GM12878 (cell line): ENCODE data around the gene PRUNE1. TPM values are rescaled to one million over a fixed set of nuclear protein-coding genes. Genes with fewer than 3 reads are reported as not detected.

Experiments
- ATAC-seq: fragments of 200-7000 bp; cut with Tn5 transposase; 3 replicates; pipeline ENCODE4 v1.9.1; 2020; ENCODE audit warnings: mild to moderate bottlenecking, moderate library complexity
- BruUV-seq: library from RNA; stranded (reverse); fragments of 400-500 nt; replicated peaks from 2 replicates; lab custom pipeline; 2021; lab: Mats Ljungman, UMichigan
- CTCF ChIA-PET: fragments of 300-600 bp; sonication (Branson Sonifier 250); formaldehyde crosslinking; extraction: SDS; loops from one replicate; lab custom pipeline; 2021; ENCODE audit warnings: inconsistent platforms; lab: Yijun Ruan, JAX
- POLR2A ChIA-PET: fragments of 350-600 bp; formaldehyde crosslinking; extraction: SDS; loops from one replicate; lab custom pipeline; 2021; ENCODE audit warnings: inconsistent platforms; lab: Charles Lee
- RAD21 ChIA-PET: fragments of 300-600 bp; sonication (Branson Sonifier 250); formaldehyde crosslinking; loops from one replicate; lab custom pipeline; 2023; ENCODE audit warnings: antibody characterized with exemption; ENCODE audit not compliant: unreplicated experiment; lab: Charles Lee
- SMC1A ChIA-PET: fragments of 300-600 bp; sonication (Branson Sonifier 250); formaldehyde crosslinking; loops from one replicate; lab custom pipeline; 2023; ENCODE audit not compliant: unreplicated experiment, uncharacterized antibody; lab: Charles Lee
- DNase-seq: peaks from one replicate; pipeline ENCODE4 v3.0.0-alpha.2; 2011; ENCODE audit warnings: low read depth, low spot score
- FAIRE-seq: peaks from 3 replicates; lab custom pipeline; 2011; peaks lifted over from hg19 to GRCh38; lab: Jason Lieb, UNC
- H2AFZ ChIP-seq: 2 replicates; pipeline ENCODE4 v1.6.0; 2011; ENCODE audit warnings: low read depth, low read length, control low read depth; ENCODE audit not compliant: control insufficient read depth
- H3K27ac ChIP-seq: 2 replicates; pipeline ENCODE4 v1.5.1; 2011; ENCODE audit warnings: control low read depth; ENCODE audit not compliant: control insufficient read depth, insufficient read depth
- H3K27me3 ChIP-seq, 2 experiments: replicated peaks in 1 of 2; 2 replicates each; pipeline versions ENCODE4 v1.6.0 to v1.6.1; 2011; ENCODE audit warnings: low read length in 1 of 2; ENCODE audit not compliant: control insufficient read depth in 2 of 2, insufficient read depth in 2 of 2
- H3K36me3 ChIP-seq, 2 experiments: 2 replicates each; pipeline ENCODE4 v1.5.1; 2011; ENCODE audit warnings: low read length in 1 of 2; ENCODE audit not compliant: control insufficient read depth in 2 of 2, insufficient read depth in 2 of 2
- H3K4me1 ChIP-seq: 2 replicates; pipeline ENCODE4 v1.6.1; 2011; ENCODE audit warnings: mild to moderate bottlenecking, low read length, moderate library complexity, mixed read lengths; ENCODE audit not compliant: control insufficient read depth, insufficient read depth
- H3K4me2 ChIP-seq: 2 replicates; pipeline ENCODE4 v1.6.0; 2011; ENCODE audit warnings: control low read depth; ENCODE audit not compliant: control insufficient read depth, insufficient read depth
- H3K4me3 ChIP-seq: fragments of 200-600 bp; sonication (generic); 2 replicates; pipeline ENCODE4 v1.5.1; 2016
- H3K79me2 ChIP-seq: 2 replicates; pipeline ENCODE4 v1.6.0; 2011; ENCODE audit warnings: low read length; ENCODE audit not compliant: control insufficient read depth, insufficient read depth
- H3K9ac ChIP-seq: 2 replicates; pipeline ENCODE4 v1.8.0; 2011; ENCODE audit warnings: low read length, control low read depth, mixed read lengths; ENCODE audit not compliant: control insufficient read depth, insufficient read depth
- H3K9me3 ChIP-seq: replicated peaks from 3 replicates; pipeline ENCODE4 v1.5.1; 2011; ENCODE audit warnings: mild to moderate bottlenecking, low read length; ENCODE audit not compliant: control insufficient read depth, insufficient read depth
- H4K20me1 ChIP-seq: 2 replicates; pipeline ENCODE4 v1.6.0; 2011; ENCODE audit not compliant: control insufficient read depth, insufficient read depth
- CBFB ChIP-seq: IDR thresholded peaks from 2 replicates; pipeline ENCODE4 v1.6.1; 2016; ENCODE audit warnings: antibody characterized with exemption, low read depth
- CHD2 ChIP-seq: IDR thresholded peaks from 2 replicates; pipeline ENCODE4 v1.6.1; 2011; ENCODE audit warnings: low read depth, low read length, improper control_type of control experiment, borderline replicate concordance
- CREM ChIP-seq: IDR thresholded peaks from 2 replicates; pipeline ENCODE4 v1.6.1; 2014; ENCODE audit warnings: antibody characterized with exemption, low read depth
- EGR1 ChIP-seq, 2 experiments: IDR thresholded peaks; 1 replicate in 1 of 2; 2 replicates in 1 of 2; pipeline ENCODE4 v1.6.1; 2011 to 2012; ENCODE audit warnings: low read depth in 2 of 2, low read length in 2 of 2, borderline replicate concordance in 1 of 2, mild to moderate bottlenecking in 1 of 2, moderate library complexity in 1 of 2
- HDAC2 ChIP-seq: fragments of 200-600 bp; sonication (generic); IDR thresholded peaks from 2 replicates; pipeline ENCODE4 v1.6.1; 2017
- MAX ChIP-seq: IDR thresholded peaks from 2 replicates; pipeline ENCODE4 v1.6.1; 2012; ENCODE audit warnings: low read depth, low read length, improper control_type of control experiment
- NFYB ChIP-seq: IDR thresholded peaks from 2 replicates; pipeline ENCODE4 v1.6.1; 2011; ENCODE audit warnings: low read depth, mild to moderate bottlenecking, low read length, improper control_type of control experiment, moderate library complexity; ENCODE audit not compliant: insufficient read depth
- NKRF ChIP-seq: fragments of 450-650 bp; conservative IDR thresholded peaks from 2 replicates; pipeline ENCODE4 v1.6.1; 2017; ENCODE audit warnings: mild to moderate bottlenecking, moderate library complexity
- PAX8 ChIP-seq: fragments of 450-650 bp; IDR thresholded peaks from 2 replicates; pipeline ENCODE4 v1.6.1; 2017; ENCODE audit warnings: mild to moderate bottlenecking, moderate library complexity
- PML ChIP-seq: IDR thresholded peaks from 2 replicates; pipeline ENCODE4 v1.6.1; 2012; ENCODE audit warnings: low read length, inconsistent platforms
- WGBS: methylation state at CpG from one replicate; pipeline ENCODE4 v1.1.6; 2016; ENCODE audit warnings: low lambda C conversion rate; ENCODE audit not compliant: insufficient replicate concordance, insufficient coverage; ENCODE audit errors: missing lambda C conversion rate; 5-methylcytosine and 5-hydroxymethylcytosine counted together
- in situ Hi-C: fragments of 300-500 bp; cut with MboI; formaldehyde crosslinking; loops from 9 replicates; pipeline ENCODE4 v1.14.3; 2018; ENCODE audit warnings: mixed read lengths
- intact Hi-C: fragments of 100-400 bp; cut with micrococcal nuclease; formaldehyde crosslinking; loops from one replicate; pipeline ENCODE4 v1.14.2; 2022; ENCODE audit not compliant: unreplicated experiment
- polyA plus RNA-seq, 11 experiments: library from polyadenylated mRNA; depleted of rRNA in 4 of 11; unstranded in 6 of 11; stranded (reverse) in 5 of 11; fragments of >200 nt; fragmentation: Nextera tagmentation in 4 of 11; fragmentation: Illumina TruSeq in 1 of 11; extraction: Ambion mirVana in 4 of 11; extraction: Trizol in 1 of 11; gene quantifications; 1 replicate in 1 of 11; 2 replicates in 10 of 11; pipeline versions ENCODE4 v1.2.1 to v1.2.3, GENCODE V29; 2011 to 2016; ENCODE audit warnings: inconsistent platforms in 2 of 11, missing spikeins in 2 of 11, low read depth in 1 of 11
- total RNA-seq, 4 experiments: library from RNA; depleted of rRNA in 3 of 4; stranded (reverse); fragments of >200 nt in 3 of 4; fragmentation: Illumina TruSeq in 1 of 4; extraction: Trizol in 1 of 4; gene quantifications; 2 replicates each; pipeline versions ENCODE4 v1.2.1 to v1.2.3, GENCODE V29; 2013 to 2021

PRUNE1 gene
- total and polyA plus RNA-seq, 10 of the 15 experiments (the other 5 are each of a cell fraction or from before 2014, with no cell fraction given) = 4.7 to 24.5 (median 12.4) TPM

GRCh38 chr1:151059109-151060006 is 51.1 kb downstream of the PRUNE1 start, which contains the start of gene CDC42SE1 (continued):
- peak; percentile 86 for TF ChIP-seq NKRF
- no peak for TF ChIP-seq NFYB
- TF ChIP-seq CREM = peak; percentile 70
- no peak for TF ChIP-seq MAX
- TF ChIP-seq HDAC2 = no peak
- TF ChIP-seq PML = peak; percentile 96
- no peak for TF ChIP-seq PAX8

GRCh38 chr1:151060007-151060656 is 51.9 kb downstream of the PRUNE1 start, which contains the start of gene MLLT11:
MLLT11 (plus strand) TSS chr1:151060397; CDS start chr1:151067225, 6,828 bp downstream.
- no peak for DNase-seq
- Histone ChIP-seq H3K4me3 (peak within 1 kb of the TSS; percentile 93), H3K9ac (peak within 1 kb of the TSS; percentile 94), H3K9me3 (no peaks in the 10 kb centered on the region), H3K27me3 (no peaks in the 10 kb centered on the region), H3K4me1 (peaks cover 28% of the 10 kb centered on the region), H3K79me2 (peaks cover 53% of the 10 kb centered on the region), H2AFZ (peak within 1 kb of the TSS; percentile 95), H3K36me3 (peaks cover 2 to 14% of the 10 kb centered on the region in 2 experiments), H3K4me2 (peak within 1 kb of the TSS; percentile 73), H4K20me1 (peaks cover 3% of the 10 kb centered on the region; the same call in 1 of the 2 replicates), H3K27ac (peak within 1 kb of the TSS; percentile 97)
- ChIA-PET POLR2A (interaction anchor here (0.6 to 5.8 kb wide), 8 partner anchors 10 to 480 kb away, joined by 3 to 65 read pairs (median 4); partner anchors contain the start of genes C1orf56, GABPB2, MCL1 and VPS72), CTCF (interaction anchor here (0.6 to 7.4 kb wide), 15 partner anchors 8 to 363 kb away, joined by 3 to 76 read pairs (median 4); partner anchors contain the start of genes C1orf56, GABPB2, GOLPH3L and TNFAIP8L2), SMC1A (interaction anchor here (0.6 to 3.6 kb wide), 7 partner anchors 11 to 54 kb away, joined by 3 to 22 read pairs (median 9); partner anchors contain the start of genes C1orf56, GABPB2 and MINDY1), RAD21 (interaction anchor here (0.9 to 1.9 kb wide), 4 partner anchors 11 to 221 kb away, joined by 3 to 8 read pairs (median 4); partner anchors contain the start of gene TNFAIP8L2)
- no TSS peak for BruUV-seq
- 15% methylated on average over 15 of the region's 15 CpGs for WGBS
- FAIRE-seq = no peak
- no peak for TF ChIP-seq CBFB
- TF ChIP-seq CHD2 = peak; percentile 47; the same call in 1 of the 2 replicates
- TF ChIP-seq EGR1 (IDR thresholded peaks at IDR 0.05; ENCODE audit: borderline replicate concordance in 1 of 2, low read depth in 2 of 2, low read length in 2 of 2) = 0 out of 3 replicates have a peak, but pooled peaks of 1 of the 2 experiments have one; percentile 27
- in situ Hi-C loops = no loop called here
- peak; percentile 3; the same call in 1 of the 3 replicates for ATAC-seq
- intact Hi-C loops = no loop called here
